Gastrocnemius medialis (tissue), 4 donors: ENCODE data around the gene OOSP1. TPM values are rescaled to one million over a fixed set of nuclear protein-coding genes. Genes with fewer than 3 reads are reported as not detected.

ENCODE experiments used
- ATAC-seq, 2 donors: fragments of 150-250 bp; one replicate each; pipeline ENCODE4 v1.9.1; 2016
- DNase-seq, 2 donors: peaks; one replicate each; pipeline ENCODE4 v3.0.0-alpha.2; 2019
- H3K27ac ChIP-seq, 4 donors: fragments of 200-600 bp; sonication (generic); 1 replicate in 1 of 4; 2 replicates in 3 of 4; pipeline ENCODE4 v1.5.1; 2016 to 2018; ENCODE audit warnings: mild to moderate bottlenecking in 2 of 4, moderate library complexity in 1 of 4
- H3K27me3 ChIP-seq, 3 donors: fragments of 200-600 bp; sonication (generic) in 2 of 3; 1 replicate in 1 of 3; 2 replicates in 2 of 3; pipeline versions ENCODE4 v1.5.1 to v1.6.0; 2016 to 2019; ENCODE audit warnings: mild to moderate bottlenecking in 1 of 3, moderate library complexity in 1 of 3
- H3K36me3 ChIP-seq, 2 donors: fragments of 200-600 bp; sonication (generic) in 1 of 2; one replicate each; pipeline ENCODE4 v1.5.1; 2017 to 2018
- H3K4me1 ChIP-seq, 2 donors: fragments of 200-600 bp; sonication (generic) in 1 of 2; one replicate each; pipeline ENCODE4 v1.5.1; 2016 to 2017; ENCODE audit warnings: mild to moderate bottlenecking in 2 of 2
- H3K4me3 ChIP-seq, 4 donors: fragments of 200-600 bp; sonication (generic) in 3 of 4; 1 replicate in 1 of 4; 2 replicates in 3 of 4; pipeline ENCODE4 v1.5.1; 2016 to 2019; ENCODE audit warnings: mild to moderate bottlenecking in 2 of 4
- H3K9me3 ChIP-seq, 3 donors: fragments of 200-600 bp; sonication (generic) in 2 of 3; 1 replicate in 1 of 3; 2 replicates in 2 of 3; pipeline ENCODE4 v1.5.1; 2016 to 2019
- POLR2A ChIP-seq, 2 donors: fragments of 450-650 bp; IDR thresholded peaks; one replicate each; pipeline ENCODE4 v1.6.1; 2017; ENCODE audit warnings: antibody characterized with exemption in 2 of 2, mild to moderate bottlenecking in 2 of 2, moderate library complexity in 2 of 2
- in situ Hi-C, 4 donors: fragments of 200-750 bp; cut with MboI; loops; one replicate each; pipeline versions ENCODE4 v1.15.0 to v1.8.0; 2017; ENCODE audit warnings: low sequenced_read_pairs in 4 of 4
- intact Hi-C: fragments of 100-400 bp; cut with DNase I; formaldehyde crosslinking; loops from one replicate; pipeline ENCODE4 v1.15.1; 2023; ENCODE audit warnings: low total_unique reads
- total RNA-seq, 4 donors: library from RNA; depleted of rRNA; stranded (reverse); fragments of >200 nt; gene quantifications; one replicate each; pipeline versions ENCODE4 v1.1.0 to v1.2.3, GENCODE V29; 2016
- TF ChIP-seq, protein P1 (sequence below), 5 experiments: fragments of 450-650 bp in 3 of 5; fragments of 200-600 bp in 2 of 5; sonication (generic) in 2 of 5; IDR thresholded peaks in 4 of 5; conservative IDR thresholded peaks in 1 of 5; 1 replicate in 4 of 5; 2 replicates in 1 of 5; pipeline ENCODE4 v1.5.1; 2016 to 2019; ENCODE audit warnings: antibody characterized with exemption in 5 of 5, mild to moderate bottlenecking in 3 of 5, moderate library complexity in 3 of 5

OOSP1 gene
- total RNA-seq, 4 donors from 2014 or later = not detected

DNA sequence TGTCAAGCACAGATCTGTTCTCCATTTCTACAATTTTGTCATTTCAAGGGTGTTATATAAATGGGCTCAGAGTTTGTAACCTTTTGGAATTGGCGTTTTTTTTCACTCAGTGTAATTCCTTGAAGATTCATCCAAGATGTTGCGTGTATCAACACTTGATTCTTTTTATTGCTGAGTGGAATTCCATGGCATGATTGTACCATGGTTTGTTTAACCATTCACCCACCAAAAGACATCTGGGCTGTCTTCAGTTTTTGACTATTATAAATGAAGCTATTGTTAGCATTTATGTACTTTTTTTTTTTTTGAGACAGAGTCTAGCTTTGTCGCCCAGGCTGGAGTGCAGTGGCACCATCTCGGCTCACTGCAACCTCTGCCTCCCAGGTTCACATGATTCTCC, 2.9 kb downstream of the OOSP1 start:
- H3K36me3 ChIP-seq = no peaks in the 10 kb centered on the region
- H3K4me1 ChIP-seq = no peaks in the 10 kb centered on the region
- H3K27me3 ChIP-seq = no peaks in the 10 kb centered on the region
- DNase-seq = no peak
- intact Hi-C loops = no loop called here
- no peak overlapping the region for H3K27ac ChIP-seq
- H3K4me3 ChIP-seq = no peak overlapping the region
- no peaks in the 10 kb centered on the region for H3K9me3 ChIP-seq
- in situ Hi-C loops = no loop called here
- ATAC-seq = no peak
- TF ChIP-seq POLR2A (IDR thresholded peaks at IDR 0.05) = no peak
- TF ChIP-seq, protein P1, sequence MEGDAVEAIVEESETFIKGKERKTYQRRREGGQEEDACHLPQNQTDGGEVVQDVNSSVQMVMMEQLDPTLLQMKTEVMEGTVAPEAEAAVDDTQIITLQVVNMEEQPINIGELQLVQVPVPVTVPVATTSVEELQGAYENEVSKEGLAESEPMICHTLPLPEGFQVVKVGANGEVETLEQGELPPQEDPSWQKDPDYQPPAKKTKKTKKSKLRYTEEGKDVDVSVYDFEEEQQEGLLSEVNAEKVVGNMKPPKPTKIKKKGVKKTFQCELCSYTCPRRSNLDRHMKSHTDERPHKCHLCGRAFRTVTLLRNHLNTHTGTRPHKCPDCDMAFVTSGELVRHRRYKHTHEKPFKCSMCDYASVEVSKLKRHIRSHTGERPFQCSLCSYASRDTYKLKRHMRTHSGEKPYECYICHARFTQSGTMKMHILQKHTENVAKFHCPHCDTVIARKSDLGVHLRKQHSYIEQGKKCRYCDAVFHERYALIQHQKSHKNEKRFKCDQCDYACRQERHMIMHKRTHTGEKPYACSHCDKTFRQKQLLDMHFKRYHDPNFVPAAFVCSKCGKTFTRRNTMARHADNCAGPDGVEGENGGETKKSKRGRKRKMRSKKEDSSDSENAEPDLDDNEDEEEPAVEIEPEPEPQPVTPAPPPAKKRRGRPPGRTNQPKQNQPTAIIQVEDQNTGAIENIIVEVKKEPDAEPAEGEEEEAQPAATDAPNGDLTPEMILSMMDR (IDR thresholded peaks at IDR 0.05 in 4 of 5, conservative IDR thresholded peaks at IDR 0.05 in 1 of 5) = no peak

DNA sequence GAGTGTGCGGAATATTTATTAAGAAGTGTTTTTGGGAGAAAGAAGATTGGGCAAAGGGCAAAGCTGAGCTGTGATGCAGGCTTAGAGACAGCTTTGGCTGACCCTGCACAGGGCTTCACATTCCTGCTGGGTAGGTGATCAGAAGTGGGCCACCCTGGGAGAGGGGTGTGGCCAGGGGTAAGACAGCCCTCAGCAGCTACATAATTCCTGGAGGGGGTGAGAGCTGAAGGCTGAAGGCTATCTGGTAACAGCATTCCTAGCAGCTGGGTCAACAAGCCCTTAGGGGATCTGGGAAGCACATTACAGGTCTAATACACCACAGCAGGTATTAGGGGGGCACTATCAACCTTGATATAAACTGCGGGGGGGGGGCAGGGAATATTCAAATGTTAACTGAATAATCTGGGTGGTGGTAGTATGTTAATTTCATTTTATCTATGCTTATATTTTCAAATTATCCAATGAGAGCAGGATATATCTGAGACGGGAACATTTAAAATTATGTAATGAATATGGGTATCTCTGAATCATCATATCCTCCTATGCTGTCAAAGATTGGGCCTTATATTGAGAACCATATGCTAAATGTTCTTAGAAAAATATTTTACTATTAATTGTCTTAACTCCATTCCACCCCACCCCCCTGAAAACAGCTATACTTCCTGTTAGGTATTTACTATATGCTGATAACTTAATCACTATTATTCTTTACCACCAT, 5.9 kb downstream of the OOSP1 start:
- ATAC-seq (no peak), DNase-seq (no peak)
- in situ Hi-C loops = no loop called here
- no peaks in the 10 kb centered on the region for H3K9me3 ChIP-seq
- no peak overlapping the region for H3K27ac ChIP-seq
- TF ChIP-seq POLR2A (IDR thresholded peaks at IDR 0.05) = no peak
- TF ChIP-seq, protein P1 (IDR thresholded peaks at IDR 0.05 in 4 of 5, conservative IDR thresholded peaks at IDR 0.05 in 1 of 5) = no peak
- H3K4me3 ChIP-seq = no peak overlapping the region
- intact Hi-C loops = no loop called here
- no peaks in the 10 kb centered on the region for H3K27me3 ChIP-seq
- H3K4me1 ChIP-seq = no peaks in the 10 kb centered on the region
- H3K36me3 ChIP-seq = no peaks in the 10 kb centered on the region

DNA sequence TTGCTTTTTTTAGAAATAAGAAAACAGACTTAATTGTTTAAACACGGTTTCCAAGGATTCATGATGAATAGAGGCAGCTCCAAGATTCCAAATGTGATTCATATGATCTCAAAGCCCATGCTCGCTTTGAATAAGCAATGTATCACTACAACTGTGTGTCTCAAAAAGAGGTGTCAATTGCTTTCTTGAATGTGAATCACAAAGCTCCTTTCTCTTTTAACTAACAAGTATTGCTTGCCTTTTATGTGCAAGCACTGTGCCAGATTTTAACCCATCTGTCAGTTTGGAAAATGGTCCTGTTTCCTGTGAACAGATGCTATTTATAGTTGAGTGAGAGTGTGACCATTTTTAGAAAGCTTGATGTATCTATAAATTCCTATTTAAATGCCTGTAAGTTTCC, 6.5 kb downstream of the OOSP1 start:
- Histone ChIP-seq H3K4me3 (no peak overlapping the region), H3K4me1 (no peaks in the 10 kb centered on the region), H3K27me3 (no peaks in the 10 kb centered on the region), H3K36me3 (no peaks in the 10 kb centered on the region), H3K9me3 (no peaks in the 10 kb centered on the region), H3K27ac (no peak overlapping the region)
- ATAC-seq = no peak
- intact Hi-C loops = no loop called here
- DNase-seq = no peak
- in situ Hi-C loops = no loop called here
- no peak for TF ChIP-seq POLR2A (IDR thresholded peaks at IDR 0.05)
- TF ChIP-seq, protein P1 (IDR thresholded peaks at IDR 0.05 in 4 of 5, conservative IDR thresholded peaks at IDR 0.05 in 1 of 5) = no peak

DNA sequence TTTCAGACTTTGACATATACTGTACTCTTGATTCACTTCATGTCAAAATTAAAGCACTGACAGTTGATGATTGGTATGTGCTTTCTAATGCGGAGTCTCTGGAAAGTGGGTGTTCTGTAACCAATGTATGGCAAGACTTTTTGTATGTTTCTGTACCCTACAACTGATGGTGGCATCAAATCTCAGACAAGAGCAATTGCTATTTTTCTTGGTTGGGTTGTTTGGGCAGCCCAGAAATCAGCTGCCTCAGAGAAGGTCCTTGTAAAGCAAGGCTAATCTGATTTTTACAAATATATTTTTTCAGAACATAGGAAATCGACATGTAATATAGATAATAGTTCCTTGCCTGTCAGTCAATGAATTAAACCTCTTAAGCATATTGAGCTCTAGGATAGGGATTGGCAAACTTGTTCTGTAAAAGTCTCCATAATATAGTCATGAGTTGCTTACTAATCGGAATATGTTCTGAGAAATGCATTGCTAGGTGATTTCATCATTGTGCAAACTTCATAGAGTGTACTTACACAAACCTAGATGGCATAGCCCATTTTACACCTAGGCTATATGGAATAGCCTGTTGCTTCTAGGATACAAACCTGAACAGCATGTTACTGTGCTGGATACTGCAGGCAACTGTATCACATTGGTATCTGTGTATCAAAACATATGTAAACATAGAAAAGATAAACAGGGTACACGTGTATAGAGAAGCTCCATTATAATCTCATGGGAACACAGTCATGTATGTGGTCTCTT, 15.4 kb downstream of the OOSP1 start:
- H3K36me3 ChIP-seq = no peaks in the 10 kb centered on the region
- no peak for DNase-seq
- no peak for TF ChIP-seq POLR2A (IDR thresholded peaks at IDR 0.05)
- TF ChIP-seq, protein P1 (IDR thresholded peaks at IDR 0.05 in 4 of 5, conservative IDR thresholded peaks at IDR 0.05 in 1 of 5) = no peak
- H3K27me3 ChIP-seq = no peaks in the 10 kb centered on the region
- intact Hi-C loops (no loop called here), in situ Hi-C loops (no loop called here)
- no peaks in the 10 kb centered on the region for H3K9me3 ChIP-seq
- H3K4me1 ChIP-seq = no peaks in the 10 kb centered on the region
- no peak for ATAC-seq
- H3K27ac ChIP-seq = no peak overlapping the region
- no peak overlapping the region for H3K4me3 ChIP-seq
